Central memory CD4-positive, alpha-beta T cell (primary cell): ENCODE results near the gene TSEN15.
"Not testable (repeated sequence)": the region's sequence is repeated elsewhere in the genome, so short reads cannot be mapped to it uniquely, and the experiment has no call there.

Source experiments
- DNase-seq: peaks from one replicate; pipeline ENCODE4 v3.0.0; 2022

Gene TSEN15

GRCh38 chr1:184053881-184054280 lies 2.4 kb downstream of the TSEN15 start:
- DNase-seq = no peak

GRCh38 chr1:184056921-184057555 lies 5.5 kb downstream of the TSEN15 start:
- DNase-seq = no peak

GRCh38 chr1:184059887-184060286 lies 8.4 kb downstream of the TSEN15 start:
- no peak for DNase-seq

GRCh38 chr1:184060316-184060715 lies 8.8 kb downstream of the TSEN15 start:
- no peak for DNase-seq

GRCh38 chr1:184061396-184062003 lies 10.0 kb downstream of the TSEN15 start:
- DNase-seq = no peak

DNA sequence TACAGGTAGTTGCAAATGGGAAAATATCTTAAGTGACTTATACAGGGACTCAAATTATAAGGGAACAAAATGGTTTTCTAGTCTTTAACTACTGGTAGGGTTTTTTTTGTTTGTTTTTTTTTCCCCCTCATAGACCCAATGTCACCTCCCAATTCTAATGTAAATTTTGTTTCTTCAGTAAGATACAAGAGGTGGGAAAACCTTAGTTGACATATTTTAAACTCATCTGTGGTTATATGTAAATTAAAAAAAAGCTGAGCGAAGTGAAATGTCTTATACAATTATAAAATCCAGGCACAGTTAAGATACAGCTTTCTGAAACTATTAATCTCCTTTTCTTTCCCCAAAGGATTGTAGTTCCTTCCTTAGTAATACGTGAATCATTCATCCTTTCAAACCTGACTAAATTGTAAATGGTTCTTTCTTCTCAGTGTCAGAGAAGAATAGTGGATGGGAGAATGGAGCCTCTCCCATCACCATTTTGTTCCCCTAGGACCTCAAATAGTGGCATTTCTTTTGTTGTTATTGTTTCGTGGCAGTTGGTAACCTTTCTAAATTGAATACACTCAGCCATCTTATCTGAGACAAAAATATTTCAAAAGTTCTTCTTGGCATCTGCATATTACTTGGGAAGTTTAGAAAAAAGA lies 11.2 kb downstream of the TSEN15 start:
- DNase-seq = no peak

GRCh38 chr1:184065559-184065958 lies 14.0 kb downstream of the TSEN15 start:
- no peak for DNase-seq

GRCh38 chr1:184068354-184068753 lies 16.8 kb downstream of the TSEN15 start:
- no peak for DNase-seq

GRCh38 chr1:184069675-184070074 lies 18.1 kb downstream of the TSEN15 start:
- no peak for DNase-seq

- no peak for DNase-seq
These were observed 20.8 kb downstream of the TSEN15 start for GRCh38 chr1:184072376-184072775.

DNA sequence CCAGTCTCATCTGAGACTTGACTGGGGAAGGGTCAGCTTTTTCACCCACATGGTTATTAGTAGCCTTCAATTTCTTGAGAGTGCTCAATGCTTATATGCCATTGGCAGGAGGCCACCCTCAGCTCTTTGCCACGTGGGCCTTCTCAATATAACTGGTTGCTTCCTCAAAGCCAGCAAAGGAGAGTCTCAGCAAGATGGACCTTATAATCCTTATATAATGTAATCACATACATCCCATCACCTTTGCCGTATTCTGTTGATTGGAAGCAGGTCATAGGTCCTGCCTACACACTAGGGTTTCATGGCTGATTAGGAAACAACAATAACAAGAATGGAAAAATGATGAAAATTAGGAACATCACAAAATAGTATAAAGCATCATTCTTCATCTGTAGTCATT lies 22.9 kb downstream of the TSEN15 start:
- DNase-seq = no peak

- no peak for DNase-seq
These were observed 23.8 kb downstream of the TSEN15 start for GRCh38 chr1:184075055-184076029.

DNA sequence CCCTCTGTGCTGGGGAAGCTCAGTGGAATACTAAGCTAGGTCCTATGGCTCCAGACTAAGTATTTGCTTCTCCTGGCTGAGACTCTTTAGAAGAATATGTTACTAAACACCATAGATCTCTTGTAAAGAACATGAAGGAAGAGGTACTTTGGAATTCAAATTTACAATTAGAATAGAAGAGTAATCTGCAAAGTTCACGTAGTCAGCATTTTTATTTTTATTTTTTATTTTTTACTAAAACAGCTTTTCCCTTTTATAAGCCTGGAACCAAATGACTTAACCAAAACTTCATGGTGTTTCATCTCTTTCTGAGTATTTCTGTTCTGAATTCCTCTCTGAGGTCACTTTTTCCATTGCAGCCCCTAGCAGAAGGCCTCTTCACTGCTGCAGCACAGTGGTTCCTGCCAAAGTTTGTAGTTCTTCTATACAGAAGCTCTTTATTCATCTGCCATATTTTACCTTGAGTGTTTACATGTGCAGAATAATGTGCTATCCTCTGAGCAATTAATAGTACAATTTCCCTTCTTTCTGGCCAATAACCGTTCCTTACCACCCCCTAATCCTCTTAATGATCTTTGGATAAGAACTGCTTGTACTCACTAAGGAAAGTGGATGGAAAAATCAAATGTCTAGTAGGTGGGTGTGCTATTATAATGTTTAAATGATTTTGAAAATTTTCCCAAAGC lies 27.2 kb downstream of the TSEN15 start:
- no peak for DNase-seq

DNA sequence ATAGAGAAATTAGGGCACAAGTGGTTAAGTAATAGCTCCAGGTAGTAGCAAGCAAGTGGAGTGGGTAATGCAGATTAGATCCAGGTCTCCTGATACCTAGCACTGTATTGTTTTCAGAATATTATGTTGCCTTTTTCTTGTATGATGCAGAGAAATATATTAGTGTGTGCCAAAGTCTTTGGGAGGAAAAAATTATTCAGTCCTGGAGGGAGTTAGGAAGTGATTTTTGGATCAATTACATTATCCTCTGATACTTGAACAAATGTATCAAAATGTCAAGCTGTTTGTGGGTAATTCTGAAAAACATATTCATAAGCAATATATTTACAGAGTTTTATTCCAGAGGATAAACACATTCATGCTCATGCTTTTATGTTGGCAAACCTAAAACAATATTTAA lies 28.8 kb downstream of the TSEN15 start:
- DNase-seq = no peak

- DNase-seq = no peak
These were observed 31.2 kb downstream of the TSEN15 start for GRCh38 chr1:184082541-184083415.

DNA sequence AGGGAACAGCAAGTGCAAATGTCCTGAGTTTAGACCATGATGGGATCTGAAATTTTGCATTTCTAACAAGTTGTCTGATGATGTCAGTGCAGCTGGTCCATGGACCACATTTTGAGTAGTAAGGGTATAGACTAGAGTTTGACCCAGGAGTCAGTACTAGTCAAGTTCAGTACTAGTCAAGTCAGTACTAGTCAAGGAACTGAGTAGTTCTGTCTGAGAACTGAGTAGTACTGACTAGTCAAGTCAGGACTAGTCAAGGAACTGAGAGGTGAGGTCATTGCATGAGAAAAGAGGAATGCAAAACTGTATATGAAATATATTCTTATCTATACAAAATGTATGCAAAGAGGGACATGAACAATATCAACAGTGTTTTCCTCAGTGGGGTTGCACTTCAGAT lies 34.1 kb downstream of the TSEN15 start:
- no peak for DNase-seq

GRCh38 chr1:184088037-184088436 lies 36.5 kb downstream of the TSEN15 start:
- DNase-seq = no peak

DNA sequence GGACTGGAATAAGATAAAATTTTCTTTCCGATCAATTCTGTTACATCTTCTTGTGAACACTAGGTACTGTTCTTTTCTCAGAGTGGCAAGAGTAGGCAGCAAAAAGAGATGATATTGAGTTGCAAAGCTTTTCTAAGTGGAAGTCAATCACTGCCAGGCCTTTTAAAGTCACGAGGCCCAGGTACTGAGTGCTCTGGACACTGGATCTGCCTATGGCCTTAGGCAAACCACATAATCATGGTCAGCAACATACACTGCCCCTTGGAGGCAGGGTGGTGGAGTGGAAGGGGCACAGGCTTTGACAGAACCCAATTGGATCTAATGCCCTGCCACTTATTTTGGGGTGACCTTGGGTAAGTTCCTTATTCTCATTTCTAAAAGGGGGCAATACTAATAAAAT lies 41.5 kb downstream of the TSEN15 start:
- DNase-seq = no peak

DNA sequence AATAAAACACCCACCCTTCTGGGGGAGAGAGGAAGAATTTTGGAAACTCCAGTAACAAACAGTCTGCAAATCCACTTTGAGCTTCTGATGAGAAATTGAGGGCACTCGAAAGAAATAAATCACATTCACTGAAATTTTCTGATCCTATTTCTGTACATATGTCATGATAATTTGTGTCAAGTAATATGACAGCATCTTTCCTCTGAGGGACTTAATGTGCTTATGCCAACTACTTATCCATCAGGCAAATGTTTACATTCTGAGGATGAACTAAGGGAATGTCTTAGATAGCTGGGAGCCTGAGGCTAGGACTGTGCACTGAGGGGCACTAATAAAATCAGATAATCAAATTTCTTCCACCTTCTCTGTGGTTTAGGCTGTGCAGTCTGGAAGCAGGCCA lies 44.5 kb downstream of the TSEN15 start:
- DNase-seq = no peak

DNA sequence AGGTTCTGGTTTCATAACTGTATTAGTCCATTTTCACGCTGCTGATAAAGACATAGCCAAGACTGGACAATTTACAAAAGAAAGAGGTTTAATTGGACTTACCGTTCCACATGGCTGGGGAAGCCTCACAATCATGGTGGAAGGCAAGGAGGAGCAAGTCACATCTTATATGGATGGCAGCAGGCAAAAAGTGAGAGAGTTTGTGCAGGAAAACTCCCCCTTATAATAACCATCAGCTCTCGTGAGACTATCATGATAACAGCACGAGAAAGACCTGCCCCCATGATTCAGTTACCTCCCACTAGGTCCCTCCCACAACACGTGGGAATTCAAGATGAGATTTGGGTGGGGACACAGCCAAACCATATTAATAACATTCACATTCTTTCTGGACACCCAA lies 45.0 kb downstream of the TSEN15 start:
- not testable (repeated sequence) for DNase-seq

DNA sequence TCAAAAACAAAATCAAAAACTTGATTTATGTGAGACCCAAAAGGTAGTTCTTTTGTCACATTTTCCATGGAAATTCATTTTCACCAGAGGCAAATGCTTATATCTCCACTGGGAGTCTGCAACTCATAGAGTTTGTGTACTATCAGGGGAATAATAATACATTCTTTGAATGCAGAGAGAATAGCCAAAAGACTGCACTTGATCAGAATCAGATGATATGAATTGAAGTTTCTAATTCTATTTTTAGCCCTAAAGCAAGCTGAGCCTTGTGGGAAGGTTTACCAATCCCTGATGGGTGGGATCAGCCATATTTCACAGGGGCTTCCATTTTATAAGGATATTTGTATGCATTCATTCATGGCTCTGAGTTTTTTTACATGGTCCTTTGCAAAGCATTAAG lies 49.6 kb downstream of the TSEN15 start:
- no peak for DNase-seq

GRCh38 chr1:184101571-184101970 lies 50.0 kb downstream of the TSEN15 start:
- DNase-seq = no peak
